ENCODE measurements around the gene VWA5B2.

The VWA5B2 gene

GRCh38 chr3:184227481-184227935, 1.9 kb upstream of the VWA5B2 start:
- DNase-seq, result peak; percentile 48

- no peak for DNase-seq
These were observed 828 bp upstream of the VWA5B2 start for GRCh38 chr3:184228376-184229137.

GRCh38 chr3:184230081-184230602, 757 bp downstream of the VWA5B2 start:
- no peak for DNase-seq

GRCh38 chr3:184230603-184231528, 1.5 kb downstream of the VWA5B2 start:
- DNase-seq, result peak; percentile 9

GRCh38 chr3:184231671-184232070, 2.3 kb downstream of the VWA5B2 start:
- DNase-seq, result no peak

- DNase-seq, result no peak
These were observed 3.9 kb downstream of the VWA5B2 start for GRCh38 chr3:184233127-184233843.

GRCh38 chr3:184234224-184234623, 4.8 kb downstream of the VWA5B2 start:
- no peak for DNase-seq

GRCh38 chr3:184234671-184235380, 5.4 kb downstream of the VWA5B2 start:
- no peak for DNase-seq

- DNase-seq, result no peak
These were observed 6.1 kb downstream of the VWA5B2 start for GRCh38 chr3:184235381-184236032.

GRCh38 chr3:184236033-184236410, 6.6 kb downstream of the VWA5B2 start:
- no peak for DNase-seq

- DNase-seq, result no peak
These were observed 7.3 kb downstream of the VWA5B2 start for GRCh38 chr3:184236636-184237035.

GRCh38 chr3:184237211-184237610, 7.8 kb downstream of the VWA5B2 start:
- DNase-seq, result no peak

GRCh38 chr3:184237807-184238206, 8.4 kb downstream of the VWA5B2 start:
- no peak for DNase-seq

GRCh38 chr3:184238246-184238818, 8.9 kb downstream of the VWA5B2 start:
- DNase-seq, result no peak

GRCh38 chr3:184239221-184239620, 9.8 kb downstream of the VWA5B2 start:
- DNase-seq, result no peak

- DNase-seq, result no peak
These were observed 10.3 kb downstream of the VWA5B2 start for GRCh38 chr3:184239708-184240107.

GRCh38 chr3:184240384-184241140, 11.2 kb downstream of the VWA5B2 start:
- no peak for DNase-seq

- no peak for DNase-seq
These were observed 11.7 kb downstream of the VWA5B2 start for GRCh38 chr3:184241141-184241446.

- peak; percentile 12 for DNase-seq
These were observed 12.3 kb downstream of the VWA5B2 start for GRCh38 chr3:184241447-184242296.

- DNase-seq, result no peak
These were observed 12.9 kb downstream of the VWA5B2 start for GRCh38 chr3:184242297-184242685.

Measured in NCI-H1436 (cell line).